HG03280 (cell line): ENCODE data around the gene AQP12B.
"Not testable (repeated sequence)": the region's sequence is repeated elsewhere in the genome, so short reads cannot be mapped to it uniquely, and the experiment has no call there.

Source experiments
- ATAC-seq: cut with Tn5 transposase; IDR thresholded peaks from one replicate; pipeline ENCODE4 v1.9.1; 2021; ENCODE audit warnings: mild to moderate bottlenecking, moderate library complexity; ENCODE audit not compliant: unreplicated experiment

AQP12B gene

GRCh38 chr2:240682431-240683224 is at the start of gene AQP12B:
TSS of gene AQP12B (minus strand) at chr2:240682885. CDS start at chr2:240682837, 48 bp downstream.
- not testable (repeated sequence) for ATAC-seq

- no peak for ATAC-seq
These were observed 49.5 kb upstream of the AQP12B start for GRCh38 chr2:240732184-240732583.

- ATAC-seq, result no peak
These were observed 48.5 kb upstream of the AQP12B start for GRCh38 chr2:240731178-240731545.

GRCh38 chr2:240730501-240731177 is 48.0 kb upstream of the AQP12B start:
- ATAC-seq, result no peak

GRCh38 chr2:240728827-240729226 is 46.1 kb upstream of the AQP12B start:
- ATAC-seq, result no peak

- no peak for ATAC-seq
These were observed 45.7 kb upstream of the AQP12B start for GRCh38 chr2:240728361-240728760.

- ATAC-seq, result no peak
These were observed 45.2 kb upstream of the AQP12B start for GRCh38 chr2:240727913-240728312.

- ATAC-seq, result no peak
These were observed 44.8 kb upstream of the AQP12B start for GRCh38 chr2:240727439-240727838.

GRCh38 chr2:240726876-240727275 is 44.2 kb upstream of the AQP12B start:
- ATAC-seq, result no peak

GRCh38 chr2:240725671-240726070 is 43.0 kb upstream of the AQP12B start:
- ATAC-seq, result no peak

GRCh38 chr2:240725266-240725665 is 42.6 kb upstream of the AQP12B start:
- ATAC-seq, result no peak

GRCh38 chr2:240724431-240724830 is 41.7 kb upstream of the AQP12B start:
- ATAC-seq, result no peak

- no peak for ATAC-seq
These were observed 41.2 kb upstream of the AQP12B start for GRCh38 chr2:240723851-240724250.

GRCh38 chr2:240722796-240723735 is 40.4 kb upstream of the AQP12B start:
- no peak for ATAC-seq

- ATAC-seq, result no peak
These were observed 39.7 kb upstream of the AQP12B start for GRCh38 chr2:240722376-240722775.

- no peak for ATAC-seq
These were observed 39.0 kb upstream of the AQP12B start for GRCh38 chr2:240721596-240722180.

- ATAC-seq, result no peak
These were observed 38.3 kb upstream of the AQP12B start for GRCh38 chr2:240720686-240721595.

GRCh38 chr2:240719676-240720545 is 37.2 kb upstream of the AQP12B start:
- ATAC-seq, result no peak
